Nephron progenitor cell (in vitro differentiated cells): ENCODE measurements around the gene GALP.

Source experiments
- DNase-seq: peaks from one replicate; pipeline ENCODE4 v3.0.0; 2021
- H3K27ac Mint-ChIP-seq: 2 replicates; pipeline ENCODE4 v1.8.0; 2021; ENCODE audit warnings: mild to moderate bottlenecking, moderate library complexity, mixed read lengths
- H3K27me3 Mint-ChIP-seq: 2 replicates; pipeline ENCODE4 v1.8.0; 2021; ENCODE audit warnings: mild to moderate bottlenecking, low read depth, mixed read lengths; ENCODE audit not compliant: poor library complexity
- H3K36me3 Mint-ChIP-seq: 2 replicates; pipeline ENCODE4 v1.8.0; 2021; ENCODE audit warnings: low read depth, mixed read lengths
- H3K4me1 Mint-ChIP-seq: 2 replicates; pipeline ENCODE4 v1.8.0; 2021; ENCODE audit warnings: mixed read lengths
- H3K4me3 Mint-ChIP-seq: 2 replicates; pipeline ENCODE4 v1.8.0; 2021; ENCODE audit warnings: mild to moderate bottlenecking, moderate library complexity, mixed read lengths
- H3K9me3 Mint-ChIP-seq: 2 replicates; pipeline ENCODE4 v1.8.0; 2021; ENCODE audit warnings: mild to moderate bottlenecking, moderate library complexity, mixed read lengths
- TF ChIP-seq, protein P1 (sequence below): fragments of 200-600 bp; sonication (generic); IDR thresholded peaks from 2 replicates; pipeline ENCODE4 v1.5.0; 2021; ENCODE audit warnings: antibody characterized with exemption

GALP gene

DNA sequence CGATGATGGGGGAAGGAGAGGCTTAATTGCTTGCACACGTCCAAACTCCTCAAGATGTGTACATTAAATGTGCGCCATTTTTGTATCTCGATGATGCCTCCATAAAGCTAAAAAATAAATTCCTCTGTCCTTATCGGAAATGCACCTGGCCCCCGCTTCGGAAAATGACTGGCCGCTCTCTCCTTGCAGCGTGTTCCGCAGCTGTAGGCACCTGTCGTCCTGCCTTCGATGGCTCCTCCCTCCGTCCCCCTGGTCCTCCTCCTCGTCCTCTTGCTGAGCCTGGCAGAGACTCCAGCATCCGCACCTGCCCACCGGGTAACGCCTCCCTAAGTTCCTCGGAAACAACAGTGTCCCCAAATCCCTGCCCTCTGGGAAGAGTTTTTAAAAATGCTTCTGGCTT is 1.1 kb downstream of the GALP start:
- TF ChIP-seq, protein P1, sequence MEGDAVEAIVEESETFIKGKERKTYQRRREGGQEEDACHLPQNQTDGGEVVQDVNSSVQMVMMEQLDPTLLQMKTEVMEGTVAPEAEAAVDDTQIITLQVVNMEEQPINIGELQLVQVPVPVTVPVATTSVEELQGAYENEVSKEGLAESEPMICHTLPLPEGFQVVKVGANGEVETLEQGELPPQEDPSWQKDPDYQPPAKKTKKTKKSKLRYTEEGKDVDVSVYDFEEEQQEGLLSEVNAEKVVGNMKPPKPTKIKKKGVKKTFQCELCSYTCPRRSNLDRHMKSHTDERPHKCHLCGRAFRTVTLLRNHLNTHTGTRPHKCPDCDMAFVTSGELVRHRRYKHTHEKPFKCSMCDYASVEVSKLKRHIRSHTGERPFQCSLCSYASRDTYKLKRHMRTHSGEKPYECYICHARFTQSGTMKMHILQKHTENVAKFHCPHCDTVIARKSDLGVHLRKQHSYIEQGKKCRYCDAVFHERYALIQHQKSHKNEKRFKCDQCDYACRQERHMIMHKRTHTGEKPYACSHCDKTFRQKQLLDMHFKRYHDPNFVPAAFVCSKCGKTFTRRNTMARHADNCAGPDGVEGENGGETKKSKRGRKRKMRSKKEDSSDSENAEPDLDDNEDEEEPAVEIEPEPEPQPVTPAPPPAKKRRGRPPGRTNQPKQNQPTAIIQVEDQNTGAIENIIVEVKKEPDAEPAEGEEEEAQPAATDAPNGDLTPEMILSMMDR, result no peak
- DNase-seq, result no peak
- Mint-ChIP-seq H3K36me3 (no peaks in the 10 kb centered on the region), H3K9me3 (peaks cover 21% of the 10 kb centered on the region), H3K27ac (peak overlapping the region; percentile 18), H3K4me1 (peaks cover 27% of the 10 kb centered on the region), H3K27me3 (peaks cover 9% of the 10 kb centered on the region), H3K4me3 (no peak overlapping the region)

DNA sequence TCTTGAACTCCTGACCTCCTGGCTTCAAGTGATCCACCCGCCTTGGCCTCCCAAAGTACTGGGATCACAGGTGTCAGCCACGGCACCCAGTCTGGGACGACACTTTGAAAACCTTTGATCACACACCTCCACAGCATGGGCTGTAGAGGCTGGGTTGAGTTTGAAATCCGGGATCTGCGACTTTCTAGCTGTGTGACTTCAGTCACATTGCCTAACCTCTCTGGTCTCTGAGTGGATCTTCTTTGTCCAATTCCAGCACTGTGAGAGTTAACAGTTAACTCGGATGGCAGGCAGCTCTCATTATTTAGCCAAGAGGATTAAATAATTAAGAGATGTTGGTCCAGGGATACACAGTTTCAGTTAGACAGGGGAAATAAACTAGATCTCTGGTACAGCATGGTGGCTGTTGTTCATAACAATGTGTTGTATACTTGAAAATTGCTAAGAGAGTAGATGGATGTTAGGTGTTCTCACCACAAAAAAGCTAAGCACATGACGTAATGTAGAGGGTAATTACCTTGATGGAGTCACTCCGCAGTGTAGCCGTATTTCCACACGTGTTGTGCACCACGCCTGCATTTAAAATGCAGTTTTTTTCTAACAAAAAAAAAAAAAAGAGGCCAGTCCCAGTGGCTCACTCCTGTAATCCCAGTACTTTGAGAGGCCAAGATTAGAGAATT is 1.9 kb downstream of the GALP start:
- no peak for DNase-seq
- Mint-ChIP-seq H3K36me3 (no peaks in the 10 kb centered on the region), H3K27ac (no peak overlapping the region)

GRCh38 chr19:56189785-56190184 is 14.0 kb downstream of the GALP start:
- Mint-ChIP-seq H3K4me3 (no peak overlapping the region), H3K36me3 (no peaks in the 10 kb centered on the region), H3K27ac (no peak overlapping the region), H3K27me3 (peaks cover 14% of the 10 kb centered on the region), H3K9me3 (peaks cover 67% of the 10 kb centered on the region), H3K4me1 (peaks cover 5% of the 10 kb centered on the region)
- TF ChIP-seq, protein P1, result no peak
- no peak for DNase-seq

More for the DNA sequence above, 1.9 kb downstream of the GALP start:
- no peak overlapping the region for H3K4me3 Mint-ChIP-seq
- peaks cover 14% of the 10 kb centered on the region for H3K27me3 Mint-ChIP-seq
- TF ChIP-seq, protein P1, result no peak
- peaks cover 26% of the 10 kb centered on the region for H3K9me3 Mint-ChIP-seq
- H3K4me1 Mint-ChIP-seq, result peaks cover 27% of the 10 kb centered on the region

DNA sequence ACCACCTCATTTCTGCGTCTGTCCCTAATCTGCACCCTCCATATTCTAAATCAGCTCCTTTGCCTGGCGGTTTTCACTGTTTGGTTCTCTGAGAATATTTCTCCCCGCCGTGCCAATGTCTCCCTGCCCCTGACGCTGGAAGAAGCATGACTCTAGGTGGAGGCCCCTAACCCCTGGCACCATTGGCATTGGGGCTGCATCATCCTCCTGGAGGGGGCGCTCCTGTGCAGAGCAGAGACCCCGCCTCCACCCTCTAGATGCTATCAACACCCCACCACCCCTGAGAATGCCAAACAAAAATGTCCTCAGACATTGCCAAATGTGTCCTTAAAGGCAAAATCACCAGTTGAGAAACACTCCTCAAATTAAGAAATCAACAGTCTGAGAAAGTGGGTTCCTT is 15.3 kb downstream of the GALP start:
- no peaks in the 10 kb centered on the region for H3K36me3 Mint-ChIP-seq
- peaks cover 14% of the 10 kb centered on the region for H3K27me3 Mint-ChIP-seq
- H3K4me3 Mint-ChIP-seq, result no peak overlapping the region
- H3K4me1 Mint-ChIP-seq, result peaks cover 5% of the 10 kb centered on the region
- no peak overlapping the region for H3K27ac Mint-ChIP-seq
- TF ChIP-seq, protein P1, result no peak
- peaks cover 56% of the 10 kb centered on the region for H3K9me3 Mint-ChIP-seq
- no peak for DNase-seq

- Mint-ChIP-seq H3K27me3 (peaks cover 14% of the 10 kb centered on the region), H3K36me3 (no peaks in the 10 kb centered on the region), H3K4me3 (no peak overlapping the region), H3K4me1 (peaks cover 5% of the 10 kb centered on the region), H3K9me3 (peaks cover 57% of the 10 kb centered on the region), H3K27ac (no peak overlapping the region)
- DNase-seq, result no peak
- TF ChIP-seq, protein P1, result no peak
Observed at GRCh38 chr19:56191711-56192110, 15.9 kb downstream of the GALP start.
